GM18505 (cell line): ENCODE measurements around the gene ITGB3BP.

ENCODE experiments used
- ATAC-seq: cut with Tn5 transposase; IDR thresholded peaks from one replicate; pipeline ENCODE4 v1.9.1; 2021; ENCODE audit not compliant: unreplicated experiment
- POLR2A ChIP-seq: IDR thresholded peaks from 4 replicates; pipeline ENCODE4 v1.6.1; 2011; ENCODE audit warnings: borderline replicate concordance; ENCODE audit not compliant: insufficient read depth, insufficient read length; ENCODE audit errors: extremely low read depth

The ITGB3BP gene

GRCh38 chr1:63537006-63537405, 14.0 kb upstream of the ITGB3BP start:
- no peak for ATAC-seq
- TF ChIP-seq POLR2A, result no peak

- ATAC-seq, result no peak
- no peak for TF ChIP-seq POLR2A
These were observed 11.4 kb upstream of the ITGB3BP start for GRCh38 chr1:63534406-63534805.

GRCh38 chr1:63533931-63534330, 10.9 kb upstream of the ITGB3BP start:
- ATAC-seq, result no peak
- no peak for TF ChIP-seq POLR2A

GRCh38 chr1:63532727-63533126, 9.7 kb upstream of the ITGB3BP start:
- no peak for TF ChIP-seq POLR2A
- ATAC-seq, result no peak

GRCh38 chr1:63524201-63524600, 1.2 kb upstream of the ITGB3BP start:
- no peak for ATAC-seq

GRCh38 chr1:63523738-63524137, 713 bp upstream of the ITGB3BP start:
- peak; percentile 7 for ATAC-seq
- no peak for TF ChIP-seq POLR2A

More at GRCh38 chr1:63524201-63524600, 1.2 kb upstream of the ITGB3BP start:
- no peak for TF ChIP-seq POLR2A

- ATAC-seq, result no peak
- TF ChIP-seq POLR2A, result no peak
These were observed 6.4 kb downstream of the ITGB3BP start for GRCh38 chr1:63516629-63517028.

- ATAC-seq, result no peak
- no peak for TF ChIP-seq POLR2A
These were observed 10.4 kb downstream of the ITGB3BP start for GRCh38 chr1:63512584-63512983.

GRCh38 chr1:63509718-63510117, 13.3 kb downstream of the ITGB3BP start:
- TF ChIP-seq POLR2A, result no peak
- ATAC-seq, result no peak

GRCh38 chr1:63506782-63507181, 16.2 kb downstream of the ITGB3BP start:
- TF ChIP-seq POLR2A, result no peak
- no peak for ATAC-seq

GRCh38 chr1:63501256-63501655, 21.8 kb downstream of the ITGB3BP start:
- no peak for ATAC-seq
- TF ChIP-seq POLR2A, result no peak

GRCh38 chr1:63498106-63498505, 24.9 kb downstream of the ITGB3BP start:
- no peak for TF ChIP-seq POLR2A
- ATAC-seq, result no peak

GRCh38 chr1:63497577-63497976, 25.4 kb downstream of the ITGB3BP start:
- TF ChIP-seq POLR2A, result no peak
- no peak for ATAC-seq

- ATAC-seq, result no peak
These were observed 35.5 kb downstream of the ITGB3BP start for GRCh38 chr1:63487336-63488065.

More at GRCh38 chr1:63487336-63488065, 35.5 kb downstream of the ITGB3BP start:
- no peak for TF ChIP-seq POLR2A
